Fibroblast of skin of scalp (primary cell): Measurements from ENCODE around the gene CIRBP.
A peak's percentile ranks its signal among the peaks of the same experiment; 100 is the strongest.
"Not testable (repeated sequence)": the region's sequence is repeated elsewhere in the genome, so short reads cannot be mapped to it uniquely, and the experiment has no call there.

ENCODE experiments used
- DNase-seq: peaks from one replicate; pipeline ENCODE4 v3.0.0-alpha.2; 2013

Gene CIRBP

DNA sequence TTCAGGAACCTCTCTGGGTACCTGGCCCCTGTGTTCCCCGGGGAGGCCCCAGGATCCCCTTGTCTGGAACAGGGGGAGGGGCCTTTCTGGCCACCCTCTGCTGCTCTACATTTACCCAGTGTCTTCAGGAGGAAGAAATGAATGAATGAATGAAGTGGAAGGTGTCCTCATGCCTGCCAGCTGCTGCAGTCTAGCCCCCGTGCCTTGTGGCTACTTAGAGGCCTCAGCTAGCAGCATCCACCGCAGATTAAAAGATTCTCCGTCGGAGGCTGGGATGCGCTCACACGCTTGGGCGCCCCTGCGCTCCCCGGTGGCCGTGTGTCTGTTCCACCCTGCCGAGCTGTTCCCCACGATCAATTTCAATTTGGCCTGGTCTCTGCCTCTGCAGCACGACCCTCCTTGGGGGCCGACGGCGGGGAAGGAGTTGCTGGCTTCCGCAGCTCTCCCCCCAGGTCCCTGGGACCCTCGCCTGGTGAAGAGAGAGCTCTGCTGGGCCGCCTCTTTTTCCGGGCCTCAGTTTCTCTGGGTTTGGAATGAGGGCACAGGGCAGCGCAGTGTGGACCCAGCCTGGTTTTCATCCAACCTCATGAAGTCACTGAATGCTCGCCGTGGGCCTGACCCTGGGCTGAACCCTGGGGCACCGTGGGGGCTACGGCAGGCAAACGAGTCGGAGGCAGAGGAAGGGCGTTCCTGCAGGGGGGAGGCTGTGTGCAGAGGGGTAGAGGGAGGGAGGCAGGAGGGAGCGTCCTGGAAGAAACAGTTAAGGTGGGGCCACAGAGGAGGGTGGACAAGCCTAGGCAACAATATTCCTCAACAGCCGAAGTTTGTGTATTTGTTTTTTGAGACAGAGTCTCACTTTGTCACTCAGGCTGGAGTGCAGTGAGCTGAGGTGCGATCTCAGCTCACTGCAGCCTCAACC lies 44.8 kb downstream of the CIRBP start:
- no peak for DNase-seq

DNA sequence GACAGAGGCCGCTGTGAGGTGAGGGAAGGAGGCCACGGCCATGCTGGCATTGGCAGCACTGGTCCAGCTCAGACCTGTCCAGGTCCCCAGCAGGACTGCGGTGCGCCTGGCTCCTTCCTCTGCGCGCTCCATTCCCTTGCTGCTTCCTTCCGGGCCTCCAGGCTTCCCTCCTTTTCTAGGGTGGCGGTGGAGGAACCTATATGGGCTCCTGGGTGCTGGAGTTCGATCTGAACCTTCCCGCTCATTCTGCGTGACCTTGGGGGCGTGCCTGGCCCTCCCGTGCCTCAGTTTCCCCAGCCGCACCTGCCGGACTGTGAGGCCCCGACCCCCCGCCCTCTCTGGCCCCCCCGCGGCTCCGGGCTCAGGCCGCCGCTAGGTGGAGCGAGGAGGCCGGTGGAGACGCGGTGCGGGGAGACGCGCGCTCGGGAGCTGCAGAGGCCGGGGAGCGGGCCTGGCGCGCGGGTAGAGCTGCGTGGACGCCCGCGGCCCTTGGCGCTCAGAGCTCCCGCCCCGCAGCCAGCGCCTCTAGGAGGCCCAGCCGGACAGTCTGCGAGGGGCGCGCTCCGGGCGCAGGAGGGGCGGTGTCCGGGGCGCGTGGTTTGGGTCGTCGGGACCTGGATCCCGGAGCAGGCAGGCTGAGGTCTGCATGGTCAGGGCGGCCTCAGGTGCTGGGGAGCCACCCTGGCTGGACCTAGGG lies 46.5 kb downstream of the CIRBP start:
- DNase-seq = peak; percentile 49

DNA sequence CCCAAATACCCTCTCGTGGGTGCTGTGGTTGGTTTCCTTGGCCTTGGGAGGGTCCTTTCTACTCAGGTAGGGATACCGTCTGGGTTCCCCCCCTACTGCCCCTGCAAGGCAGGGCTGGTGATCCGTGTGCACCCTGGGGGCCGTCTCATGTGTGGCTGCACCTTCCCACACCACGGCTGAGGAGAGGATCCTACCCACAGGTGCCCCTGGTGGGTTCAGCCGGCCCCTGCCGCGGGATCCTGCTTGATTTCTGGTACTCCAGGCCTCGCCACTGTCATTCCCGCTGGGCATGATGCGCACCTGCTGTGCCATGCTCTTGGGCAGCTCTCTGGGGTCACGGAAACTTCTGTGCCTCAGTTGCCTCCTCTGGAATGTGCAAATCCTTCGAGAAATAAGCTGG lies 47.3 kb downstream of the CIRBP start:
- DNase-seq = no peak

DNA sequence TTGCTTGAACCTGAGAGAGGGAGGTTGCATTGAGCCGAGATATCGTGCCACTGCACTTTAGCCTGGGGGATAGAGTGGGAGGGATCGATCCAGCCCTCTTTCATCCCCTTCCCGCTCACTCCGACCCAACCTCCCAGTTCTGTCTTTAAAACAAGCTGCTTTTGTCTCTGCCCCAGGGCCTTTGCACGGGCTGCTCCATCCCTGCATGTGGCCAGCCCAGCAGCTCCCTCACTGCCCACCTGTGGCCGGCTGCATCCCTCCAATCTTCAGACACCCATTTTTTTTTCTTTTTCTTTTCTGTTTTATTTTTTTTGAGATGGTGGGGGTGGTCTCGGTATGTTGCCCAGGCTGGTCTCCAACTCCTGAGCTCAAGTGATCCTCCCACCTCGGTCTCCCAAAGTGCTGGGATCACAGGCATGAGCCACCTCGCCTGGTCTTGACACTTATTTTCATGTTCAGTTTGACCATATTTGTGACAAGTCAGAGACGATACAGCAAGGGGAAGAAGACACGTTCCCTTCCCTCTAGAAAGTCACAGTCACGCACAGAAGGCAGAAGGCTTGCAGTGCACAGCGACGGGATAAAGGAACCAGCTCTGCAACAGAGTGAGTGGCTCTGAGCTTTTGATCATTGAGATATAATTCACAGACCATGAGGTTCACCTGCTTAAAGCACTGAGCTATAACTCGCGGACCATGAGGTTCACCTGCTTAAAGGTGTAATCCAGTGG lies 48.3 kb downstream of the CIRBP start:
- no peak for DNase-seq

DNA sequence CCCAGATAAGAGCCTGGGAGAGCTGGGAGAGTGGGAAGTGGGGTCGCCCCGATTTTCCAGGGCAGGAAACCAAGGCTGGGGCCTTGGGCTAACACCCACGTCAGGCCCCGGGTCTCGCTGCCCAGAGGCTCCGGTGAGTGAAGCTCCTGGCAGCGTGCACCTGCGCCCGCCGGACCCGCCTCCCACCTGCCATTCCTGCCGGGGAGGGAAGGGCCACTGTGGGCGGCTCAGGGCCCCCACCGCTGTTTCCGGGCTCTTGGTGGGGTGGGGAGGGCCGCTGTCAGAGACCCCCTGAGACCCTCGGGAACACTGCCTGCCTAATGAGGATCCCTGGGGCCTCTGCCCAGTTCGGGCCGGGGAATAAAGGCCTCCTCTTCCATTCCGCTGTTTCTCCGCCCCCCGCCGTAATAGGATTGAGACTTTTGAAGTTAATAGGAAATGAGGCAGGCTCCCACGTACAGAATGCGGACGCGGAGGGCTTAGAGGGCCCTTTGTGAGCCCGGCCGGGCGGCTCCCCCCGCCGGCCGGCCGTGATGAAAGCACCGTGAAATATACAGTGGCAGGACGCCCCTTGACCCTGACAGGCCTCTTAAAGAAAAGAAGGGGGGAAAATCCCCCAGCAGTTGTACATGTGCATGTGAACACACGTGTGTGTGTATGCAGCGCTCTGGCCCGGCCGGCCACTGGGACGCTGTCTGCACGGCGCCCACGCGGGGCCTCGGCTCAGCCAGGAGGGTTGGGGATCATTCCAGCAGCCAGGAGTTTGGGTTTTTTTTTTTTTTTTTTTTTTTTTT lies 49.7 kb downstream of the CIRBP start:
- DNase-seq = no peak

DNA sequence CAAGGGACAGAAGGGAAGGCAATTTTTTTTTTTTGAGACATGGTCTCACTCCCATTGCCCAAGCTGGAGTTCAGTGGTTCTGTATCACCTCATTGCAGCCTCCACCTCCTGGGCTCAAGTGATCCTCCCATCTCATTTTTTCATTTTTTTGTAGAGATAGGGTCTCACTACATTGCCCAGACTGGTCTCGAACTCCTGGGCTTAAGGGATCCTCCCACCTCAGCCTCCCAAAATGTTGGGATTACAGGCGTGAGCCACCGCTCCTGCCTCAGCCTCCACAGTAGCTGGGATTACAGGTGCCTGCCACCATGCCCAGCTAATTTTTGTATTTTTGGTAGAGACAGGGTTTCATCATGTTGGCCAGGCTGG lies 51.1 kb downstream of the CIRBP start:
- DNase-seq = not testable (repeated sequence)

DNA sequence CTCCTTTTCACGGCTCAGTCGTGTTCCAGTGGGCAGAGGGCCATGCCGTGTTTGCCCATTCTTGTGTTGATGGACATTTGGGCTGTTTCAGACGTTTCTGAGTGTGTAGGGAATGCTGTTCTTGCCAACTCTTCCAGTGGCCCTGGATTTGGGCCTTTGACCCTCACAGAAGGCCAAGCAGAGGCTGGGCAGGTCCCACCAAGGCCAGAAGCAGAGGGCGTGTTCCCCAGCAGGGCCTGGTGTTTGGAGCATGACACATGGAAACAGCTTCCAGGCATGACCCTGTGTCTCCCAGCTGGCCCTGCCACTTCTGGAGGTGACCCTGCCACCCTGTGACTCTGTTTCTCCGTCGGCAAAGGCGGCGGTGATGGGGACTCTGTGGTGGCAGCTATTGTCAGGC lies 52.4 kb downstream of the CIRBP start:
- no peak for DNase-seq

DNA sequence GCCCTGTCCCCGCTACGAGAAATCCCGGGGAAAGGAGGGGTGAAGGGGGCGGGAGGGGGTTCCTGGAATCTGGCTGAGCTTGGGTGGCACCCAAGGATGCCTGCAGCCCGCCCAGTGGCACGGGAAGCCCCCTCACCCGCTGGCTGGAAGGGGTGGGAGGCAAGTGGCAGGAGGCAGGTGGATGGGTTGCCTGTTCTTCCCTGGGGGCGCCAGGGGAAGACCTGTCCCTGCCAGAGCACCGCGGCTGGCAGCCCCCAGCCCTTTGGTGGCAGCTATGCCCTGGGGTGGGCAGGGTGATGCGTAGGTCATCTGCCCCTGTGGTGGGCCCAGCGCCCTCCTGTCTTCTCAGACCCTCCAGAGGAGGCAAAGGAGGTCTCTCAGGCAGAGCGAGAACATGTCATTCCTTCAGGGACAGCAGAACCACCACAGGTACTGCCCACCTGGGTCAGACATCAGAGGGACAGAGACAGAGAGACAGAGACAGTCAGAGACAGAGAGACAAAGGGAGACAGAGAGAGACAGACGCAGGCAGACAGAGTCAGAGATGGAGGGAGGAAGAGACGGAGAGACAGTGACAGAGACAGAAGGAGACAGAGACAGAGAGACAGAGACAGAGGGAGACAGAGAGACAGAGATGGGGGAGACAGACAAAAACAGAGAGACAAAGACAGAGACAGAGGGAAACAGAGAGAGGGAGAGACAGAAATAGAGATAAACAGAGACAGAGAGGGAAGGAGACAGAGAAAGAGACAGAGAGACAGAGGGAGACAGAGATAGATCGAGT lies 53.3 kb downstream of the CIRBP start:
- no peak for DNase-seq

DNA sequence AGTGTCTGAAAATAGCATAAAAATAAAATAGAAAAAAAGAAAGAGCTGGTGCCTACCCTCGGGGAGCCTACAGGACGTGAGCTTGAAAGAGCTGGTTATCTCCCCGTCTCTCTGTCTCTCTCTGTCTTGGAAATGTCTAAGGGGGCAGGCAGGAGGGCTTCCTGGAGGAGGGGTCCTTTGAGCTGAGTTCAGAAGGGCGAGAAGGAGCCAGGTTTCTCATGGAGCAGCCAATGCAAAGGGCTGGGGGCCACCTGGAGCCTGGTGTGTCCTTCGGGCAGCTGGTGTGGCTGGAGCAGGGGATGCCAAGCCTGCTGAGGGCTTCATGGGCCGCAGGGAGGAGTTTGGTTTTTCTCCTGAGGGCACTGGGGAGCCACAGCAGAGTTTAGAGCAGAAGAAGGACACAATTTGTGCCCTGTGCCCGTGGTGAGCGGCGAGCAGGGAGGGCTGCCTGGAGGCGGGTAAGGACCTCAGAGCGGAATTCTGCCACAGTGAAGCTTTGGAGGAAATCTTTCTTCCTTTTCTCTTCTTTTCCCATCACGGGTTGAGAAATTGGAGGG lies 55.2 kb downstream of the CIRBP start:
- DNase-seq = no peak
